Suppressor macrophage (primary cell): ENCODE results near the gene GPATCH2.
A peak's percentile ranks its signal among the peaks of the same experiment; 100 is the strongest.

Experiments
- DNase-seq, 4 experiments: peaks; one replicate each; pipeline ENCODE4 v3.0.0-alpha.2; 2020 to 2022

GPATCH2 gene

GRCh38 chr1:217577336-217577735 is 53.6 kb downstream of the GPATCH2 start:
- DNase-seq = no peak

- no peak for DNase-seq
Measured at GRCh38 chr1:217574265-217574949, 56.5 kb downstream of the GPATCH2 start.

- no peak for DNase-seq
Measured at GRCh38 chr1:217569021-217569420, 61.9 kb downstream of the GPATCH2 start.

- DNase-seq = no peak
Measured at GRCh38 chr1:217568200-217568599, 62.7 kb downstream of the GPATCH2 start.

- DNase-seq = peak in 3 of 4 experiments; percentile 10 to 37 (median 16)
Measured at GRCh38 chr1:217564833-217565232, 66.1 kb downstream of the GPATCH2 start.

GRCh38 chr1:217564207-217564606 is 66.7 kb downstream of the GPATCH2 start:
- no peak for DNase-seq

GRCh38 chr1:217563179-217563578 is 67.7 kb downstream of the GPATCH2 start:
- no peak for DNase-seq

GRCh38 chr1:217562229-217562878 is 68.5 kb downstream of the GPATCH2 start:
- no peak for DNase-seq

- no peak for DNase-seq
Measured at GRCh38 chr1:217561446-217561845, 69.4 kb downstream of the GPATCH2 start.

GRCh38 chr1:217554849-217555248 is 76.0 kb downstream of the GPATCH2 start:
- DNase-seq = no peak

GRCh38 chr1:217553949-217554509 is 76.9 kb downstream of the GPATCH2 start:
- DNase-seq = no peak

- DNase-seq = no peak
Measured at GRCh38 chr1:217552339-217552951, 78.4 kb downstream of the GPATCH2 start.

- no peak for DNase-seq
Measured at GRCh38 chr1:217542837-217543236, 88.1 kb downstream of the GPATCH2 start.

- DNase-seq = no peak
Measured at GRCh38 chr1:217542136-217542777, 88.6 kb downstream of the GPATCH2 start.

- no peak for DNase-seq
Measured at GRCh38 chr1:217540321-217540720, 90.6 kb downstream of the GPATCH2 start.

GRCh38 chr1:217539510-217539909 is 91.4 kb downstream of the GPATCH2 start:
- no peak for DNase-seq

- no peak for DNase-seq
Measured at GRCh38 chr1:217535601-217536377, 95.1 kb downstream of the GPATCH2 start.

GRCh38 chr1:217534566-217534965 is 96.3 kb downstream of the GPATCH2 start:
- no peak for DNase-seq

GRCh38 chr1:217528271-217528670 is 102.6 kb downstream of the GPATCH2 start:
- DNase-seq = peak in 3 of 4 experiments; percentile 6 to 26 (median 8)

GRCh38 chr1:217527151-217527550 is 103.7 kb downstream of the GPATCH2 start:
- no peak for DNase-seq

GRCh38 chr1:217526636-217527035 is 104.3 kb downstream of the GPATCH2 start:
- no peak for DNase-seq
